RWPE1 (cell line): ENCODE data around the gene INHBE.

ENCODE experiments used
- CTCF ChIA-PET: fragments of 350-600 bp; sonication (Branson Sonifier 250); formaldehyde crosslinking; extraction: SDS; loops from one replicate; lab custom pipeline; 2021; lab: Yijun Ruan, JAX
- POLR2A ChIA-PET: fragments of 400-600 bp; formaldehyde crosslinking; extraction: SDS; loops from one replicate; lab custom pipeline; 2020; ENCODE audit warnings: antibody characterized with exemption; ENCODE audit not compliant: low non-redundant PET; lab: Yijun Ruan, JAX
- DNase-seq: peaks from one replicate; pipeline ENCODE4 v3.0.0; 2012; ENCODE audit warnings: low spot score
- H3K27ac ChIP-seq: fragments of 450-650 bp; 2 replicates; pipeline ENCODE4 v1.5.1; 2017
- CTCF ChIP-seq: fragments of 450-650 bp; conservative IDR thresholded peaks from 2 replicates; pipeline ENCODE4 v1.5.1; 2017; ENCODE audit warnings: low read depth, mild to moderate bottlenecking

INHBE gene

DNA sequence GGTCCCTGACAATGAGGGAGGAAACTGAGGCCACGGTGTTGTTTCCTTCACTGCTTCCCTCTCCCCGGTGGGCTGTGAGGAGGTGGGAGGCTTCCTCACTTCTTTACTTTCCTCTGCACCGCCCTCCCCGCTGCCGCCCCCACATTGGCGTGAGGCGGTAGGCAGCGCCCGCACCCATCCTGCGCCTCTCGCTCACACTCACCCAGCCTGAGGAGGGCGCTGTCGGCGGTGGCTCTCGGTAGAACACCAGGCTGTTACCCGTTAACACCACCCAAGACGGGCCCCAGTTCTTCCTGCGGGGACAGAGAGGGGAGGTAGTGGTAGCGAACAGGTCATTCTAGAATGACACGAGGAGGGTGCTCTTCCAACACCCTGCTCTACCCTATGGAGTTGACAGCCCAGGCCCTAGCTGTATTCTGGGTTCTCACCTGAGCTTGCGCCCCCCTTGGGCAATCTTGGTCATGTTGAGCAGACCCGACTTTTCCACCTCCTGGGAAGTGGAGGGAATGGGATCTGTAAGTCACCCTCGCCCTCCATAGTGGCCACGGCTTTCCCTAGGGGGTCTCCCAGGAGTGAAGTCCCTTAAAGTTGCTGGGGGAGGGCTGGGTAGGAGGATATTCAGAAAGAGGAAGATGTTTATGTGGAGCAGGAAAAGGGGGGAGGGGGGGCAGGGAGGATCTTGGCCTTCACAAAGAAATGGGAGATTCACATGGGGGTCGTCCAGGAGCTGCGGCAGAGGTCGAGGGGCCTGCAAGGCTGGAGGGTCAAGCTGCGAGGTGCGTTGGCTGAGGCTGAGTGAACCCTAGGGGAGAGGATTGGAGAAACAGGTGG lies 21.3 kb downstream of the INHBE start:
- POLR2A ChIA-PET = interaction anchor here (0.6 kb wide), 1 partner anchor 14 kb away, joined by 7 read pairs; no protein-coding TSS in a partner anchor

DNA sequence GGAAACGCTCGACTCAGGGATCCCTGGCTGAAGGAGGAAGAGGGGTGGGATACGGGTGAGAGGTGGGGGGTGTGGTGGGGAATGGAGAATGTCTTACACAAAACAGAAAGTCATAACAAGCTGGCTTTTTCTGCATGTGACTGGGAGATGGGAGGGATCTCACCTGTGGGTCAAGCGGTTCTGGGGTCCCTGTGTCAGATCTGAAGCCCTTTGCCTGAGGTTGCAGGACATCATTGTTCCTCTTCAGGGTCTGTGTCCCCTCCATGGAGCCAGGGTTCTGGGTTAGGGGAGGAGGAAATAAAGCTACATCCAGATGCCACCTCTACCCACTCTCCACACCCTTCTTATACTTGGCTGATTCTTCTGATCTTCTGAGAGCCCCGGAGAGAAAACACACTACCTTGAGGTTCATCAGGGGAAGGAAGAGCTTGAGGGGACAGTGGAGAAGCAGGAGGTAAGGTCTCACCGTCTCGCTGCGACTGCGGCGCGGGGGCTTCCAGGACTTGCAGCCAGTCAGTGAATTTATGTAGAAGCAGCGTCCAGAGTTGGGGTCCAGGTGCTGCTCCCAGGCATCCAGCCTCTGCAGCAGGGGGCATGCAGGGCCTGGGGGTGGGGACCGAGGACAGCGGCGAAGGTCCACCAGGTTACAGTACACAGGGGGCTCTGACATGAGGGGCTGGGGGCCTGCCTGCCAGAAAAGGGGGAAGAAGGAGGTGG lies 22.0 kb downstream of the INHBE start:
- DNase-seq = no peak
- H3K27ac ChIP-seq = no peak overlapping the region
- no peak for TF ChIP-seq CTCF
- ChIA-PET CTCF (interaction anchor here (0.5 to 1.0 kb wide), 2 partner anchors 15 to 1009 kb away, joined by 3 read pairs; partner anchors contain the start of gene SPRYD4), POLR2A (no interaction called here)

More for the DNA sequence above, 21.3 kb downstream of the INHBE start:
- no peak for DNase-seq
- no peak overlapping the region for H3K27ac ChIP-seq
- CTCF ChIA-PET = interaction anchor here (0.5 to 1.0 kb wide), 3 partner anchors 14 to 1008 kb away, joined by 3 read pairs; partner anchors contain the start of gene SPRYD4
- no peak for TF ChIP-seq CTCF

DNA sequence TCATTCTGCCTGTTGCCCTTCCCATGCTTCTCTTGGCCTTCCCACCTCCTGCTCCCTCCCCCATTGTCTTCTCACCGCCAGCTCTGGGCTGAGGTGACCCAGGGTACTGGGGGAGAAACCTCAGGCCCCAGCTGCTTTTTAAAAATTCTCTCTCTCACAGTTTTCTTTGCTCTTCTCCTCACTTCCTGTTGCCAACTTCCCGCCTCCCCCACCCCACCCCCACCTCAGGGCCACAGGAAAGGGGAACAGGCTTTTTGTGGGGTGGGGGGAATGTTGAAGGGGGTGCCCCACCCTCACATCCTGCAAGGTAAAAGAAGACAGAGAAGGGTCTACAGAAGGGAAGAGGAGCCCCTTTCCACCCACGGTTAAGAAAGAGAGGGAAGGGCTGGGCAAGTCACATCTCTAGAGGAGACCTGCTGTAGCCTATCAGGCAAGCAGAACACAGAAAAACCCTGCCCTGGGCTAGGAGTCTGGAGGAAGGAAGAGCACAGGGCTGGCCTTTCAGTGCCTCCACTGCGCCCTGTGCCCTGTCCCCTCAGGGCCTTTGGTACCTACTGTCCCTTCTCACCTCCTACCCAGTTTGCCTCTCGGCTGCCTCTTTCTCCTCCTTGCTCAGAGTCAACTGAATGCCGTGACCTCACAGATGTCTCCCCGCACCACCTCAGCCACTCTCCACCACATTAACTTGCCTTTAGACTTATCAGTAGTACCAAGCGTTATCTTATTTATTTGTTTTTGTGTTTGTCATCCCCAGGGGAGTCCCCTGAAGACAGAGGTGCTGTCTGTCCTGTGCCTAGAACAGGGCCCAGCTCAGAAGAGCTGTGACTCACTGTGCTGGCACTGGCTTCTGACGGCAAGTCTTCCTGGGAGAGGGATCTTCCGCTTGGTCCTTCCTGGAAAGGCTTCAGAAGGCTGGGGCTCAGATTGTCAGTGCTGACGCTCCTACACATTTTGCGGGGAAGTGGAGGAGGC lies 22.9 kb downstream of the INHBE start:
- ChIA-PET CTCF (interaction anchor here (1.0 kb wide), 1 partner anchor 16 kb away, joined by 3 read pairs; no protein-coding TSS in a partner anchor), POLR2A (no interaction called here)
- no peak overlapping the region for H3K27ac ChIP-seq
- no peak for DNase-seq
- no peak for TF ChIP-seq CTCF

GRCh38 chr12:57479043-57479375 lies 23.9 kb downstream of the INHBE start:
- TF ChIP-seq CTCF = no peak
- DNase-seq = no peak
- CTCF ChIA-PET = no interaction called here
- POLR2A ChIA-PET = no interaction called here
- H3K27ac ChIP-seq = no peak overlapping the region

- CTCF ChIA-PET = interaction anchor here (1.0 kb wide), 1 partner anchor 27 kb away, joined by 4 read pairs; no protein-coding TSS in a partner anchor
- H3K27ac ChIP-seq = no peak within 1 kb of the TSS
- TF ChIP-seq CTCF = no peak
- no peak for DNase-seq
- POLR2A ChIA-PET = no interaction called here
These were observed 24.4 kb downstream of the INHBE start, which contains the start of gene ARHGAP9 for GRCh38 chr12:57479376-57480115. Gene ARHGAP9, minus strand, starts transcription at chr12:57479866. Its CDS starts 460 bp downstream, at chr12:57479406.
